NCI-H1105 treated with DMSO at 0.1 percent for 48 hours (cell line): Measurements from ENCODE around the gene CDH2.

Experiments used
- DNase-seq: peaks from one replicate; lab custom pipeline; 2025; lab: John Stamatoyannopoulos, UW

CDH2 gene

GRCh38 chr18:27994571-27994970, 182.4 kb downstream of the CDH2 start:
- DNase-seq = no peak

- no peak for DNase-seq
Observed at GRCh38 chr18:27991391-27991790, 185.5 kb downstream of the CDH2 start.

- no peak for DNase-seq
Observed at GRCh38 chr18:27985832-27986231, 191.1 kb downstream of the CDH2 start.

GRCh38 chr18:27983780-27984179, 193.2 kb downstream of the CDH2 start:
- peak; percentile 38 for DNase-seq

- DNase-seq = no peak
Observed at GRCh38 chr18:27976806-27977408, 200.0 kb downstream of the CDH2 start.

- DNase-seq = no peak
Observed at GRCh38 chr18:27970321-27970720, 206.6 kb downstream of the CDH2 start.

- DNase-seq = no peak
Observed at GRCh38 chr18:27969206-27969605, 207.7 kb downstream of the CDH2 start.

- no peak for DNase-seq
Observed at GRCh38 chr18:27967913-27968824, 208.8 kb downstream of the CDH2 start.

GRCh38 chr18:27966881-27967280, 210.0 kb downstream of the CDH2 start:
- DNase-seq = no peak

GRCh38 chr18:27964811-27965210, 212.1 kb downstream of the CDH2 start:
- no peak for DNase-seq

- no peak for DNase-seq
Observed at GRCh38 chr18:27959101-27959500, 217.8 kb downstream of the CDH2 start.

- DNase-seq = no peak
Observed at GRCh38 chr18:27956001-27956640, 220.8 kb downstream of the CDH2 start.

- DNase-seq = no peak
Observed at GRCh38 chr18:27954226-27954625, 222.7 kb downstream of the CDH2 start.

GRCh38 chr18:27952741-27953140, 224.2 kb downstream of the CDH2 start:
- no peak for DNase-seq

GRCh38 chr18:27950648-27951228, 226.2 kb downstream of the CDH2 start:
- DNase-seq = no peak

GRCh38 chr18:27948986-27949385, 227.9 kb downstream of the CDH2 start:
- no peak for DNase-seq

GRCh38 chr18:27942706-27943105, 234.2 kb downstream of the CDH2 start:
- DNase-seq = no peak

GRCh38 chr18:27931535-27931934, 245.4 kb downstream of the CDH2 start:
- peak; percentile 18 for DNase-seq

- no peak for DNase-seq
Observed at GRCh38 chr18:27922780-27923179, 254.2 kb downstream of the CDH2 start.

GRCh38 chr18:27921904-27922751, 254.8 kb downstream of the CDH2 start:
- no peak for DNase-seq

GRCh38 chr18:27921392-27921791, 255.5 kb downstream of the CDH2 start:
- DNase-seq = no peak

- DNase-seq = no peak
Observed at GRCh38 chr18:27920836-27921235, 256.1 kb downstream of the CDH2 start.
